ENCODE measurements around the gene CD48. TPM values are rescaled to one million over a fixed set of nuclear protein-coding genes. Genes with fewer than 3 reads are reported as not detected.

CD48 gene, protein sequence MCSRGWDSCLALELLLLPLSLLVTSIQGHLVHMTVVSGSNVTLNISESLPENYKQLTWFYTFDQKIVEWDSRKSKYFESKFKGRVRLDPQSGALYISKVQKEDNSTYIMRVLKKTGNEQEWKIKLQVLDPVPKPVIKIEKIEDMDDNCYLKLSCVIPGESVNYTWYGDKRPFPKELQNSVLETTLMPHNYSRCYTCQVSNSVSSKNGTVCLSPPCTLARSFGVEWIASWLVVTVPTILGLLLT
- total RNA-seq, result not detected in 2 replicates
- long read RNA-seq, result 0 reads

DNA sequence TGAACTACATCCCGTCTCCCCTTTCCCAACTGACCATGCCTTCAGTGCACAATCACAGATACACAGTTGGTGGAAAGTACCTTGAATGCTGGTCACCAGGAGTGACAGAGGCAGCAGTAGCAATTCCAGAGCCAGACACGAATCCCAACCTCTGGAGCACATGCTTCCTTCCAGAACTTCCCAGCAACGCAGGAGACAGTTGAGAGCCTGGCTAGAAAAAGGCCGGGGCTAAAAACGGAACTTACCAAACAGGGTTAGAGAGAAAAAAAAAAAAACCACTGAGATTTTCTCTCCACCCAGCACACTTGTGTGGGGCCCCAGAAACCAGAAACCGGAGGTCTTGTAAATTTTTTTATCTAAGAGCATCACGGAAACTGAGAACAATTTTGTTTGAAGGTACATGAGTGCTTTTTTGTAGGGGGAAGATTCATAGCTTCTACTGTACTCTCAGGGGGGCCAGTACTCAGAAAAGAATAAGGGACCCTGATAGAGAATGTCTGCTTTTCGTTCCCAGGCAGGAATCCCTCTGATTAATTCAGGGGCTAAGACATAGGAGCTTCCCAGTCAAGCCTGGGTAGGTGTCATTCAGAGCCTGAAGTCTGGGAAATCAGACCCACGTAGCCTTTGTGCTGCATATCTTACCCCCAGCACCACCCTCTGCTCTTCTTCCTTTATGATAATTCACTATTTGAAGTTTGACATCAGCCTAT, at the start of gene CD48:
TSS of gene CD48 (minus strand) at position 221 of the 710 bp plus-strand sequence. CDS start at position 162, 59 bp downstream.
- H3K27ac Mint-ChIP-seq (ENCODE audit: unreplicated experiment), result no peak within 1 kb of the TSS

GRCh38 chr1:160761046-160761445, 49.4 kb upstream of the CD48 start:
- Mint-ChIP-seq H3K36me3 (ENCODE audit: low read depth) (no peaks in the 10 kb centered on the region), H3K27ac (ENCODE audit: unreplicated experiment) (no peak overlapping the region), H3K27me3 (ENCODE audit: low read depth) (no peaks in the 10 kb centered on the region), H3K4me1 (no peaks in the 10 kb centered on the region), H3K9me3 (peaks cover 4% of the 10 kb centered on the region), H3K4me3 (no peak overlapping the region)
- no peak for DNase-seq (ENCODE audit: low read depth, low spot score)
- TF ChIP-seq CTCF (conservative IDR thresholded peaks at IDR 0.05), result no peak

More for the DNA sequence above, at the start of gene CD48:
- no peak for TF ChIP-seq CTCF (conservative IDR thresholded peaks at IDR 0.05)
- Mint-ChIP-seq H3K4me3 (no peak within 1 kb of the TSS), H3K4me1 (no peaks in the 10 kb centered on the region), H3K27me3 (ENCODE audit: low read depth) (peaks cover 13% of the 10 kb centered on the region), H3K9me3 (no peaks in the 10 kb centered on the region), H3K36me3 (ENCODE audit: low read depth) (no peaks in the 10 kb centered on the region)
- DNase-seq (ENCODE audit: low read depth, low spot score), result no peak

- H3K4me1 Mint-ChIP-seq, result no peaks in the 10 kb centered on the region
- no peak for DNase-seq (ENCODE audit: low read depth, low spot score)
- H3K9me3 Mint-ChIP-seq, result no peaks in the 10 kb centered on the region
- TF ChIP-seq CTCF (conservative IDR thresholded peaks at IDR 0.05), result no peak
- H3K36me3 Mint-ChIP-seq (ENCODE audit: low read depth), result no peaks in the 10 kb centered on the region
- no peaks in the 10 kb centered on the region for H3K27me3 Mint-ChIP-seq (ENCODE audit: low read depth)
- no peak overlapping the region for H3K27ac Mint-ChIP-seq (ENCODE audit: unreplicated experiment)
- no peak overlapping the region for H3K4me3 Mint-ChIP-seq
Observed at GRCh38 chr1:160759740-160760139, 48.1 kb upstream of the CD48 start.

DNA sequence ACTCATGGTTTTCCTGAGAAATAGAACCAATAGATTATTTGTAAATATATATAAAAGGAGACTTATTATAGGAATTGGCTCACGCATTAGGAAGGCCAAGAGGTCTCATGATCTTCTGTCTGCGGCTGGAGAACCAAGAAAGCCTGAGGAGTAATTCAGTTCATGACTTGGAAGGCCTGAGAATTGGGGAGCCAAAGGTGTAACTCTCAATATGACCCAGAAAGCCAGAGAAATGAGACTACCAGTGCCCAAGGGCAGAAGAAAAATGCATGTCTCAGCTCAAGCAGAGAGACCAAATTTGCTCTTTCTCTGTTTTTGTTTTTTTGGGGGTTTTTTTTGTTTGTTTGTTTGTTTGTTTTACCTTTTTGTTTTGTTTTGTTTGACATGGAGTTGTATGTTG, 46.9 kb upstream of the CD48 start:
- DNase-seq (ENCODE audit: low read depth, low spot score), result no peak
- Mint-ChIP-seq H3K27me3 (ENCODE audit: low read depth) (no peaks in the 10 kb centered on the region), H3K27ac (ENCODE audit: unreplicated experiment) (no peak overlapping the region), H3K4me1 (no peaks in the 10 kb centered on the region), H3K9me3 (no peaks in the 10 kb centered on the region), H3K4me3 (no peak overlapping the region), H3K36me3 (ENCODE audit: low read depth) (no peaks in the 10 kb centered on the region)
- no peak for TF ChIP-seq CTCF (conservative IDR thresholded peaks at IDR 0.05)

- no peak overlapping the region for H3K4me3 Mint-ChIP-seq
- no peak overlapping the region for H3K27ac Mint-ChIP-seq (ENCODE audit: unreplicated experiment)
- DNase-seq (ENCODE audit: low read depth, low spot score), result no peak
- H3K9me3 Mint-ChIP-seq, result no peaks in the 10 kb centered on the region
- H3K36me3 Mint-ChIP-seq (ENCODE audit: low read depth), result no peaks in the 10 kb centered on the region
- TF ChIP-seq CTCF (conservative IDR thresholded peaks at IDR 0.05), result no peak
- H3K27me3 Mint-ChIP-seq (ENCODE audit: low read depth), result peaks cover 17% of the 10 kb centered on the region
- H3K4me1 Mint-ChIP-seq, result no peaks in the 10 kb centered on the region
Observed at GRCh38 chr1:160756849-160757201, 45.2 kb upstream of the CD48 start.
